Aorta (tissue), 5 donors: Measurements from ENCODE around the gene AXDND1. TPM values are rescaled to one million over a fixed set of nuclear protein-coding genes. Genes with fewer than 3 reads are reported as not detected.

Source experiments
- ATAC-seq: fragments of 200-7000 bp; cut with Tn5 transposase; one replicate; pipeline ENCODE4 v1.9.1; 2022; ENCODE audit warnings: moderate library complexity; ENCODE audit not compliant: low FRiP score
- DNase-seq, 2 donors: peaks; one replicate each; pipeline ENCODE4 v3.0.0-alpha.2; 2020
- H3K27ac ChIP-seq, 2 donors: one replicate each; pipeline ENCODE4 v1.5.1; 2013; ENCODE audit warnings: low read length in 2 of 2, mild to moderate bottlenecking in 2 of 2, moderate library complexity in 2 of 2, control low read depth in 1 of 2, inconsistent platforms in 1 of 2, low read depth in 1 of 2
- H3K27me3 ChIP-seq, 2 donors: one replicate each; pipeline ENCODE4 v1.6.1; 2013; ENCODE audit warnings: control low read depth in 1 of 2, low read length in 1 of 2, mild to moderate bottlenecking in 1 of 2, moderate library complexity in 1 of 2; ENCODE audit not compliant: insufficient read depth in 2 of 2, control insufficient read depth in 1 of 2
- H3K36me3 ChIP-seq, 2 donors: one replicate each; pipeline ENCODE4 v1.6.1; 2013; ENCODE audit warnings: control low read depth in 1 of 2, low read length in 1 of 2, mild to moderate bottlenecking in 1 of 2; ENCODE audit not compliant: insufficient read depth in 2 of 2, control insufficient read depth in 1 of 2
- H3K4me1 ChIP-seq, 2 donors: one replicate each; pipeline ENCODE4 v1.6.1; 2013; ENCODE audit warnings: low read length in 2 of 2, control low read depth in 1 of 2, mild to moderate bottlenecking in 1 of 2, moderate library complexity in 1 of 2; ENCODE audit not compliant: insufficient read depth in 2 of 2, control insufficient read depth in 1 of 2
- H3K4me3 ChIP-seq, 2 donors: one replicate each; pipeline ENCODE4 v1.5.1; 2013; ENCODE audit warnings: low read length in 2 of 2, control low read depth in 1 of 2, mild to moderate bottlenecking in 1 of 2
- H3K9me3 ChIP-seq: one replicate; pipeline ENCODE4 v1.6.1; 2013; ENCODE audit warnings: mild to moderate bottlenecking, low read length; ENCODE audit not compliant: control insufficient read depth
- WGBS, 2 donors: extraction: QIAGEN DNeasy Blood & Tissue Kit; methylation state at CpG; one replicate each; pipeline ENCODE4 v1.1.7; 2013; 5-methylcytosine and 5-hydroxymethylcytosine counted together
- intact Hi-C, 2 donors: fragments of 100-400 bp; cut with DNase I; formaldehyde crosslinking; loops; one replicate each; pipeline versions ENCODE4 v1.14.2 to v1.15.0; 2022
- long read RNA-seq, 2 donors: library from polyadenylated mRNA; unstranded; transcript quantifications; one replicate each; pipeline ENCODE4 v2.0.0, GENCODE V29; 2020 to 2021
- polyA plus RNA-seq, 2 donors: library from polyadenylated mRNA; stranded (reverse); fragments of 200-250 nt; gene quantifications; one replicate each; pipeline ENCODE4 v1.2.3, GENCODE V29; 2013
- total RNA-seq, 2 donors: library from RNA; stranded (reverse); fragmentation: NEBNext Ultra II Directional; extraction: Animal tissue kit (Norgen Biotek cat#: 25700); gene quantifications; one replicate each; pipeline ENCODE4 v1.2.1, GENCODE V29; 2021
- donor health status: healthy with polysubstance abuse.
- donor health status: Bipolar disorder and iron deficiency.
- donor health status: DM: no; HTN: no; CAD: no.
- donor health status: DM: no; HTN: no; CAD: no.
- donor health status: DM: yes; HTN: yes; CAD: no.

AXDND1 gene, protein sequence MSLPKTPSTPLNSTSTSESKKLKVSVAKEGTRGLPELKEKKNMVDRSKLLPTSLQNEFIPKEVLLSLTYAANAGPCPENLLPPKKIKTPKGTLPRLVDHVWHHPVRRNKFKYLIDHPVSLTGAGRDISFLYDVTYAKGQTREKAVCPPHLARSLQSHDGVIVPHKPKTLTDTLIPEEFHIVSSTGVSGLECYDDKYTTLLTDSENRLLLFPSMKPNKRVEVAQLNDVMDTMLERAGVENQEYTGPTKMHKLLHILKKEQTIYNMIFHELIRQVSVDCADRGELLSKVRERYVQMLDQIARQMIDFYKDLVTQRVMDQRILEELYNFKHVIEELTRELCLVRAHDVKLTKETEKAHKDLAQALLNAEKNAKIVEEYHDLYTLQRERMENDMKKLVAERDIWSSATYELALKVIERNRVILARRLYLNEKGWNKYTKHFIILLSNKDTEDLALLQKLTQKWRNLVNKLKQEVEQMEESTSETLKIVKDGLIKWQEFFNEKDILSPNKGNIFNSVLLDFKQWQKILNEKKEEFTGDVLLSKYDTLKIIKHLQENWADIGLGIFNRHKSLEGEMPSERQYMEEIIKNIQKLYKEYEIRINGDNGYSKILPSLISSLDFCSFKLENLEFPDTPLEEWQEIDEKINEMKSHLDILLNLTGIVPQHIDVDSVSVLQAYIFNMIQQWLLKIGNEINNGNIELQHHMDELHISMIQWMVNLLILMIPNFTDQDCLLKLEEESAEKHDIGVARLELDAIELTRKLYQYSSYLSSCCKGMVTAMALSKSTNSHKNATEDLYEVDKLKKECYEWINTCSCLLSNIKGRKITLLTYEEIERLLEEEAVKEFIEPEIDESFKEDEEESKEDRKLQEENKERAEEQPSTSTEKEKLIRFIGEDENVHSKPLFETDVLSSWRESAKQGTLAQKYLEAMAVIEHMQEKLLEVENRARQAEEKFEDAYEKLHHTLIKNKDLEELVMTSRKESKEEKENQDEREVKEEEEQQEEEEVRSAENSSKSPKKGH
- not detected for total RNA-seq
- polyA plus RNA-seq = not detected
- long read RNA-seq, donor 1 = 0 reads
- long read RNA-seq, donor 2 = 0 reads

DNA sequence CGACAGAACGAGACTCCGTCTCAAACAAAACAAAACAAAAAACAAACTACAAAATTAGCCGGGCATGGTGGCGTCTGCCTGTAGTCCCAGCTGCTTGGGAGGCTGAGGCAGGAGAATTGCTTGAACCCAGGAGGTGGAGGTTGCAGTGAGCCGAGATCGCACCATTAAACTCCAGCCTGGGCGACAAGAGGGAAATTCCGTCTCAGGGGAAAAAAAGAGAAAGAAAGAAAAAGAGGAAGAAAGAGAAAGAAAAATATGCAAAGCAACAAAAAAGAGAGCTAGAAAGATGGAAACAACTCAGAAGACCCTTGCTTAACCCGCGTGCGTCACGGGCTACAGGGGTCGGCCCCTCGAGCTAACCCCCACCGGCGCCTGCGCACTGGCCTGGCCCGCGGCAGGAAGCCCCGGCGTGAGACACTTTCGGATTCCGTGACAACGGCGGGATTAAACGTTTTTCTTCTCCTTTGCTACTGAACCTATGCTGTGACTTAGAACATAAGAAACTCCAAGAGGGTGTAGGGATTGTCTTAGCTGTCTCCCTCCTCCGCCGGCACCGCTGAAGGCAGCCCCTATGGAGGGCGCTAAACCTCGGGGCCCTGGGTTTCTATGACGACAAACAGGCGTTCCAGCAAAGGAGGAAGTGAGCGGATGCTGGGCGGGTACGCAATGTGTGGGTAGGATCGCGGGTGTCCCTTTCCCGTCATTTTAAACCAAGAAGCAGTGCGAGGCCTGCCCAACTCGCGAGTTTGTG, at the start of gene AXDND1:
TSS of gene AXDND1 (plus strand) at position 630 of the 751 bp plus-strand sequence. CDS start 539 bp downstream, outside the sequence.
- ATAC-seq (peak; percentile 96), DNase-seq (peak; percentile 93 to 96)
- Histone ChIP-seq H3K27ac (peak within 1 kb of the TSS; percentile 47 to 90), H3K9me3 (no peaks in the 10 kb centered on the region), H3K36me3 (no peaks in the 10 kb centered on the region), H3K4me1 (no peaks in the 10 kb centered on the region), H3K27me3 (no peaks in the 10 kb centered on the region), H3K4me3 (peak within 1 kb of the TSS; percentile 71 to 82)
- WGBS, 2 donors = 7 to 8% methylated on average over 43 of the region's 43 CpGs
- intact Hi-C loops = loop anchor here (1.0 to 5.0 kb wide), 4 partner anchors 70 to 338 kb away; partner anchors contain the start of genes FAM20B (in 1 of the 2) and TOR3A (in 1 of the 2)

DNA sequence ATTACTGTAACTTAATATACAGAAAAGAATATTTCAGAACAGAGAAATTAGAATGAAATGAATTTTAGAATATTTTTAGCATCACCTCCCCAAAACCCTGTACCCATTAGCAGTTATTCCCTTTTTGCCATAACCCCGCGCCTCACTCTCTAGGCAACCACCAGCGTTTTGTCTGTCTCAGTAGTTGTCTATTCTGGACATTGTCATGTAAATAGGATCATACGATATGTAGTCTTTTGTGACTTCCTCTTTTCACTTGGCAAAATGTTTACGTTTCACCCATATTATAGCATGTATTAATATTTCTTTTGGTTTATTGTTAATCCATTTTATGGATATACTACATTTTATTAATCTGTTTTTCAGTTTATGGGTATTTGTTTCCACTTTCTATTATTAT, 47.3 kb upstream of the AXDND1 start:
- intact Hi-C loops = no loop called here
- Histone ChIP-seq H3K9me3 (no peaks in the 10 kb centered on the region), H3K4me1 (no peaks in the 10 kb centered on the region), H3K27ac (no peak overlapping the region), H3K27me3 (no peaks in the 10 kb centered on the region), H3K4me3 (no peak overlapping the region), H3K36me3 (peaks cover 0 to 1% of the 10 kb centered on the region in 2 donors)
- ATAC-seq (no peak), DNase-seq (no peak)
- 87 to 88% methylated on average over 5 of the region's 5 CpGs for WGBS, 2 donors

DNA sequence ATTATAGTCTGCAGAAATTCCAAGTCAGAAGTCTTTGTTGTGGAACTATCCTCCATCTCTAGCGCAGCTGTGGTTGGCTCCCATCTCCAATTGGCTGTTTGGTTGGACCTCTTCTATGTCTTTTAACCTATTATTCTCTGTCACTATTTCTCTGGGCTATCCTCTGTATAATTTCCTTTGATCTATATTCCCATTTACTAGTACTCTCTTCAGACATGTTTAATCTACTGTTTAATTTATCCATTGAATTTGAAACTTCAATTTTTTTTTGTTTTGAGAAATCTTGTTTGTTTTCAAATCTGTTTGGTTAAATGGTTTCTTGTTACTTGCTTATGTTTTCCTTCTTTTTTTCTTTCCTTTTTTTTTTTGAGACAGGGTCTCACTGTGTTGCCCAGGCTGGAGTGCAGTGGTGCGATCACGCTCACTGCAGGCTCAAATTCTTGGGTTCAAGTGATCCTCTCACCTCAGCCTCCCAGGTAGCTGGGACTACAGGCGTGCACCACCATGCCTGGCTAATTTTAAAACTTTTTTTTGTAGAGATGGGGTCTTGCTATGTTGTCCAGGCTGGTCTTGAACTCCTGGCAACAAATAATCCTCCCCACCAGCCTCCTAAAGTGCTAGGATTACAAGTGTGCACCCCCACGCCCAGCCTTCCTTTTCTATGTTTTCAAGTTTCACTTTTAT, 44.1 kb upstream of the AXDND1 start:
- no peaks in the 10 kb centered on the region for H3K4me1 ChIP-seq
- H3K27me3 ChIP-seq = no peaks in the 10 kb centered on the region
- H3K9me3 ChIP-seq = no peaks in the 10 kb centered on the region
- H3K27ac ChIP-seq = no peak overlapping the region
- H3K36me3 ChIP-seq = peaks cover 0 to 1% of the 10 kb centered on the region in 2 donors
- ATAC-seq = no peak
- no peak overlapping the region for H3K4me3 ChIP-seq
- DNase-seq = no peak
- WGBS, 2 donors = 98% methylated on average over 5 of the region's 5 CpGs
- intact Hi-C loops = no loop called here

DNA sequence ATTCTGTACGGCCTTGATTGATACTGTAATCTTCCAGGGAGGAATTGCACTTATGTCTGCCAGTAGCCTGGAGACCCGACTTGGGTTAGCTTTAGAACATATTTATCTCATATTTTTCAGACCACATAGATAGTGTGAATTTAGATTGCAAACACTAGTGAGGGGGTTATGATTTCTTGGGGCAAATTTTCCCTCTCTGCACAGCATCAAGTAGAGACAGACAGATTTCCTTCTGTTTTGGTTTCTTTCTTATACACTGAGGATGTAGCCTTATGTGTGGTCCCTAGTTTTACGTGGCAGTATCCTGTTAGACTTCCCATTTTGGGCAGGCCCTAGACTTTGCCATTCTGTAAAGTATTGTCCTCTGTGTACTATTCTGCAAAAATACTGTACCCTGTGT, 43.2 kb upstream of the AXDND1 start:
- no peaks in the 10 kb centered on the region for H3K9me3 ChIP-seq
- H3K4me3 ChIP-seq = no peak overlapping the region
- H3K27me3 ChIP-seq = no peaks in the 10 kb centered on the region
- intact Hi-C loops = no loop called here
- no peak overlapping the region for H3K27ac ChIP-seq
- no peaks in the 10 kb centered on the region for H3K4me1 ChIP-seq
- WGBS, 2 donors = 40 to 43% methylated on average over 3 of the region's 3 CpGs
- DNase-seq (no peak), ATAC-seq (no peak)
- peaks cover 0 to 1% of the 10 kb centered on the region in 2 donors for H3K36me3 ChIP-seq

DNA sequence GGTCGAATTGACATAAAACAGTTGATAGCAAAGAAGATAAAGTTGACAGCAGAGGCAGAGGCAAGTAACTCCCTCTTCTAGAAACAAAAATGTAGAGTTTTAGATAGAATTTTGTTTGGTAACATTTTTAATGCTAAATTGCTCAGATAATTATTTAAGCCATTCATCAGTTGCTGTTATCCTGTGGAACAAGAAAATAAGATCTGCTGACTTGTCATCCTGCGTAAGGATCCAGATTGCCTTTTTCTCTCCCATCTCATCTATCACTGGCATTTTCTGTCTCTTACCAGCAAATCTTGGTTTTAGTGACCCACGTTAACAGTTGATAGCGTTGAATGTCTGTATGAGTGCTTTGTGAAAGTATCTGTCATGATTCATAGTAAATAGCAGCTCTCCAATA, 42.3 kb upstream of the AXDND1 start:
- no peak overlapping the region for H3K27ac ChIP-seq
- H3K4me1 ChIP-seq = no peaks in the 10 kb centered on the region
- H3K9me3 ChIP-seq = no peaks in the 10 kb centered on the region
- intact Hi-C loops = no loop called here
- no peaks in the 10 kb centered on the region for H3K27me3 ChIP-seq
- ATAC-seq (no peak), DNase-seq (no peak)
- peaks cover 0 to 1% of the 10 kb centered on the region in 2 donors for H3K36me3 ChIP-seq
- H3K4me3 ChIP-seq = no peak overlapping the region
- WGBS, 2 donors = 84 to 86% methylated on average over 4 of the region's 4 CpGs

DNA sequence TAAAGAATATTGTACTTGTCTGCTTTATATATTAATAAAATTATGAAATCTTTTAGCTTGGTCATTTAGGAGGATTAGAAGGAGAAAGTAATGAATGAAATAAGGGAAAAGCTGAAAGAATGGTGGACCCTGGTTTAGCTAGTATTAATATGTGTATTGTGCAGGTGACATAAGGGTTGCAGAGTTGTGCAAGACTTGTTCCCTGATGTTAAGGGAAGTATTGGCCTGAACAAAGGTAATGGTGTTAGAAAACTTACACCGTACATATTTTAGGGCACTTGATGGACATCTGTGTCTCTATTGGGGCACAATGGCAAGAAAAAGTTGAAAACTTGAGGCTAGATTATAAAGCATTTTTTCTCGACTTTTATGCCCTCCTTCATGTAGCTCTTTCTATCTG, 39.9 kb upstream of the AXDND1 start:
- no peak for ATAC-seq
- intact Hi-C loops = no loop called here
- WGBS, 2 donors = 92 to 97% methylated on average over 2 of the region's 2 CpGs

DNA sequence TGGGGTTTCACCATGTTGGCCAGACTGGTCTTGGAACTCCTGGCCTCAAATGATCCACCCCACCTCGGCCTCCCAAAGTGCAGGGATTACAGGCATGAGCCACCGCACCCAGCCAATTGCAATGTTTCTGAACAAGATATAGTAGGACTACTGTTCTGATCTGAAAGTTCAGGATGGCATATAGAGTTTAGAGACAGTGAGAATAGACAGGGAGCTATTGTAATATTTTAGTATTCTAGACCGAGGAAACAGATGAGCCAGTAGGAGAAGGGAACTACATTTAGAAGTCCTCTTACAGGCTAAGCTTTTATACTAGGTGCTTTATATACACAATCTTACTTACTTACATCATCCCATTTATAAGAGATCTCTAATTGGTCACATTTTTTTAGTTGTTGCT, 39.0 kb upstream of the AXDND1 start:
- WGBS, 2 donors = 96 to 99% methylated on average over 3 of the region's 3 CpGs
- intact Hi-C loops = no loop called here
- no peaks in the 10 kb centered on the region for H3K36me3 ChIP-seq
- H3K4me3 ChIP-seq = no peak overlapping the region
- no peaks in the 10 kb centered on the region for H3K27me3 ChIP-seq
- H3K27ac ChIP-seq = no peak overlapping the region
- ATAC-seq = no peak
- no peaks in the 10 kb centered on the region for H3K9me3 ChIP-seq
- no peaks in the 10 kb centered on the region for H3K4me1 ChIP-seq
- DNase-seq = no peak

More for the DNA sequence above, 39.9 kb upstream of the AXDND1 start:
- Histone ChIP-seq H3K27ac (no peak overlapping the region), H3K4me3 (no peak overlapping the region), H3K27me3 (no peaks in the 10 kb centered on the region), H3K9me3 (no peaks in the 10 kb centered on the region), H3K4me1 (no peaks in the 10 kb centered on the region), H3K36me3 (no peaks in the 10 kb centered on the region)
- no peak for DNase-seq

DNA sequence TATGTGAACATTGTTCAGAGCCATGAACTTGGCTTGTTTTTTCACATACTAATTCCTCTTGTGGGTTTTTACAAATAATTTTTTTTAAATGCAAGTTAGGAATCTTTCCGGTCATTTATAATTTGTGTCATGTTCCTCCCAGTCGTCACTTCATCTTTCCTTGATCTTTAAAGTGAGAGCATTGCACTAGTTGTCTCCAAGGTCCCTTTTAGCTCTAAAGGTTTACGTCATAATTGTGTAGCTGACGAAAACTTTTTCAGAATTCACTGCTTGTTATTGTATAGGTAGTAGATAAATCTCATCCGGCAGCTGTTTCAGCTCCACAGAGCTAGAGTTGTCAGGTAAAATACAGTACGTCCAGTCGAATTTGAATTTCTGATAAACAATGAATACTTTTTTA, 38.6 kb upstream of the AXDND1 start:
- Histone ChIP-seq H3K36me3 (no peaks in the 10 kb centered on the region), H3K4me3 (no peak overlapping the region), H3K27me3 (no peaks in the 10 kb centered on the region), H3K4me1 (no peaks in the 10 kb centered on the region), H3K27ac (no peak overlapping the region), H3K9me3 (no peaks in the 10 kb centered on the region)
- DNase-seq (no peak), ATAC-seq (no peak)
- intact Hi-C loops = no loop called here
- 93 to 95% methylated on average over 7 of the region's 7 CpGs for WGBS, 2 donors
